ENCODE measurements around the gene FLT3LG. TPM values are rescaled to one million over a fixed set of nuclear protein-coding genes. Genes with fewer than 3 reads are reported as not detected.

The FLT3LG gene
- total and polyA plus RNA-seq, 2 experiments from 2014 or later: 0.49 to 1.8 TPM

GRCh38 chr19:49475995-49476880 is 2.2 kb downstream of the FLT3LG start:
- DNase-seq (ENCODE audit: low spot score) (peak; percentile 98), ATAC-seq (peak; percentile 86)
- Mint-ChIP-seq H3K27me3 (ENCODE audit: insufficient read depth, low read depth, poor library complexity) (peaks cover 21% of the 10 kb centered on the region), H3K4me3 (peak overlapping the region; percentile 57), H3K9me3 (peaks cover 3% of the 10 kb centered on the region; the same call in 2 of the 3 replicates), H3K36me3 (ENCODE audit: low read depth) (peaks cover 2% of the 10 kb centered on the region; the same call in 1 of the 3 replicates), H3K27ac (peak overlapping the region; percentile 75), H3K4me1 (peaks cover 17% of the 10 kb centered on the region)
- Histone ChIP-seq H3K4me2 (peak overlapping the region; percentile 69), H3K9me2 (ENCODE audit: insufficient read depth) (no peaks in the 10 kb centered on the region), H4K20me1 (replicated peaks; ENCODE audit: insufficient read depth) (no peaks in the 10 kb centered on the region), H3K79me2 (replicated peaks; ENCODE audit: insufficient read depth) (no peaks in the 10 kb centered on the region), H2AFZ (peak overlapping the region; percentile 95), H3K27me3 (ENCODE audit: insufficient read depth) (no peaks in the 10 kb centered on the region; the same call in 1 of the 2 replicates), H3K4me3 (peak overlapping the region; percentile 38), H3F3A (replicated peaks; ENCODE audit: low read depth) (peaks cover 18% of the 10 kb centered on the region; the same call in 1 of the 2 replicates), H3K36me3 (ENCODE audit: insufficient read depth) (no peaks in the 10 kb centered on the region), H3K4me1 (ENCODE audit: insufficient read depth) (peaks cover 5% of the 10 kb centered on the region; the same call in 1 of the 2 replicates), H3K27ac (ENCODE audit: low read depth) (no peak overlapping the region)
- TF ChIP-seq ZNF462 (CRISPR knock-in tag; IDR thresholded peaks at IDR 0.05): no peak
- TF ChIP-seq ZNF114 (CRISPR knock-in tag; IDR thresholded peaks at IDR 0.05): no peak
- TF ChIP-seq, protein P1, sequence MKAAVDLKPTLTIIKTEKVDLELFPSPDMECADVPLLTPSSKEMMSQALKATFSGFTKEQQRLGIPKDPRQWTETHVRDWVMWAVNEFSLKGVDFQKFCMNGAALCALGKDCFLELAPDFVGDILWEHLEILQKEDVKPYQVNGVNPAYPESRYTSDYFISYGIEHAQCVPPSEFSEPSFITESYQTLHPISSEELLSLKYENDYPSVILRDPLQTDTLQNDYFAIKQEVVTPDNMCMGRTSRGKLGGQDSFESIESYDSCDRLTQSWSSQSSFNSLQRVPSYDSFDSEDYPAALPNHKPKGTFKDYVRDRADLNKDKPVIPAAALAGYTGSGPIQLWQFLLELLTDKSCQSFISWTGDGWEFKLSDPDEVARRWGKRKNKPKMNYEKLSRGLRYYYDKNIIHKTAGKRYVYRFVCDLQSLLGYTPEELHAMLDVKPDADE (IDR thresholded peaks at IDR 0.05): no peak
- peak; percentile 70 to 83 for TF ChIP-seq CTCF (conservative IDR thresholded peaks at IDR 0.05; ENCODE audit: low read depth in 2 of 2)
- TF ChIP-seq POLR2AphosphoS5 (IDR thresholded peaks at IDR 0.05; ENCODE audit: low read depth): no peak
- TF ChIP-seq JUNB (IDR thresholded peaks at IDR 0.05; ENCODE audit: unreplicated experiment): no peak
- TF ChIP-seq ZNF331 (CRISPR knock-in tag; IDR thresholded peaks at IDR 0.05; ENCODE audit: low read depth): peak; percentile 86
- TF ChIP-seq CREB1 (CRISPR knock-in tag; IDR thresholded peaks at IDR 0.05; ENCODE audit: low read depth): peak; percentile 27; the same call in 1 of the 2 replicates
